ENCODE results near the gene ATP6V0B.

GRCh38 chr1:43986712-43987111 lies 12.0 kb downstream of the ATP6V0B start:
- TF ChIP-seq, protein P1, sequence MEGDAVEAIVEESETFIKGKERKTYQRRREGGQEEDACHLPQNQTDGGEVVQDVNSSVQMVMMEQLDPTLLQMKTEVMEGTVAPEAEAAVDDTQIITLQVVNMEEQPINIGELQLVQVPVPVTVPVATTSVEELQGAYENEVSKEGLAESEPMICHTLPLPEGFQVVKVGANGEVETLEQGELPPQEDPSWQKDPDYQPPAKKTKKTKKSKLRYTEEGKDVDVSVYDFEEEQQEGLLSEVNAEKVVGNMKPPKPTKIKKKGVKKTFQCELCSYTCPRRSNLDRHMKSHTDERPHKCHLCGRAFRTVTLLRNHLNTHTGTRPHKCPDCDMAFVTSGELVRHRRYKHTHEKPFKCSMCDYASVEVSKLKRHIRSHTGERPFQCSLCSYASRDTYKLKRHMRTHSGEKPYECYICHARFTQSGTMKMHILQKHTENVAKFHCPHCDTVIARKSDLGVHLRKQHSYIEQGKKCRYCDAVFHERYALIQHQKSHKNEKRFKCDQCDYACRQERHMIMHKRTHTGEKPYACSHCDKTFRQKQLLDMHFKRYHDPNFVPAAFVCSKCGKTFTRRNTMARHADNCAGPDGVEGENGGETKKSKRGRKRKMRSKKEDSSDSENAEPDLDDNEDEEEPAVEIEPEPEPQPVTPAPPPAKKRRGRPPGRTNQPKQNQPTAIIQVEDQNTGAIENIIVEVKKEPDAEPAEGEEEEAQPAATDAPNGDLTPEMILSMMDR (IDR thresholded peaks at IDR 0.05; ENCODE audit: poor library complexity, severe bottlenecking): no peak
- TF ChIP-seq MXI1 (conservative IDR thresholded peaks at IDR 0.05; ENCODE audit: poor library complexity, severe bottlenecking): no peak
- no peak for TF ChIP-seq TAF1 (IDR thresholded peaks at IDR 0.05; ENCODE audit: low read depth)

All from neural cell (in vitro differentiated cells).